ENCODE results near the gene PRM3. TPM values are rescaled to one million over a fixed set of nuclear protein-coding genes. Genes with fewer than 3 reads are reported as not detected.

Gene PRM3
- total and polyA plus RNA-seq, 2 of the 8 experiments (the other 6 are each of a cell fraction or from before 2014, with no cell fraction given), result not detected

DNA sequence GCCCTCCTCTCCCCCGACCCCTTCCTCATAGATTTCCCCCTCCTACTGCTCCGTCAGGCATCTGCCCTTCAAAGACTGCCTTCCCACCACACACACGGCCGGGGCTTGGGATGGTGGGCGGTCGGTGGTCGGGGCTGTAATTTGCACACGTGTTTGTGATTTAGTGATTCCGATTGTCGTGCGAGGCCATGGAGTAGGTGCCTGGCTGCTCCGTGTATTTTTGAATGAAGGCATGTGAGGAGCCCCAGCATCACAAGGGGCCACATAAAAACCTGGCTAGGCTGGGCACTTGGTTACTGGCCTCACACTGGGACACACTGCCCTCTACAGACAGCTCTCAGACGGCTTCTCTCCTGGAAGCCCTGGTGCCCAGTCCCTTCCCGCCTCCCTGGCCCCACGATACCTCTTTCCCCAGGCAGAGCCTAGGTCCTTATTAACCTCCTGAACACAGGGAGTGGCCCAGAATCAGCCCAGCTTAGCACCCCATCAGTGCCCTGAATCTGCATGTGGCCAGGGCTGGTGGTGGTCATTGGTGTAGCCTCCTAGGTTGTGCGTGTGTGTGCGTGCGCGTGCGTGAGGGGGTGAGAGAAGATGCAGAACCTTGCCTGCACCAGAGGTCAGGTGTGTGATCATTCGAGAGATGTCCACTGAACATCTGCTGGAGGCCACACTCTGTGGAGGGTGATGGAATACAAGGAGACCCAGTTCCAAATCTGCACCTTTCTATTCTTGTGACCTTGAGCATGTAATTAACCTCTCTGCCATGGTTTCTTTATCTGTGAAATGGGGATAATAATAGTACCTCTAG is 16.1 kb downstream of the PRM3 start:
- Histone ChIP-seq H3K79me1 (ENCODE audit: low read depth, low read length) (peaks cover 4% of the 10 kb centered on the region; the same call in 1 of the 2 replicates), H3K56ac (replicated peaks; ENCODE audit: insufficient read length, low read depth, low read length) (peak overlapping the region; percentile 32), H3K4me1 (replicated peaks in 1 of 4; ENCODE audit: control insufficient read depth in 3 of 4, insufficient read depth in 4 of 4, low read length in 3 of 4) (peaks cover 0 to 22% (median 8%) of the 10 kb centered on the region in 4 experiments; a peak in 5 of 7 replicates), H2AK5ac (ENCODE audit: low read depth, low read length) (no peak overlapping the region), H2BK15ac (ENCODE audit: low read length) (no peak overlapping the region), H2BK120ac (replicated peaks; ENCODE audit: low read depth, low read length) (peak overlapping the region; percentile 69), H3K4ac (replicated peaks; ENCODE audit: insufficient read length, low read depth, low read length) (peak overlapping the region; percentile 87), H2BK5ac (ENCODE audit: low read depth, low read length) (peak overlapping the region; percentile 27; the same call in 1 of the 2 replicates), H4K91ac (replicated peaks; ENCODE audit: insufficient read length, low read length) (peak overlapping the region; percentile 94), H2AFZ (ENCODE audit: low read length) (peak overlapping the region; percentile 60; the same call in 1 of the 2 replicates), H3K9me3 (ENCODE audit: insufficient read depth in 2 of 2, low read depth in 1 of 2, low read length in 1 of 2) (no peaks in the 10 kb centered on the region), H4K20me1 (replicated peaks in 1 of 2; ENCODE audit: control insufficient read depth in 1 of 2, insufficient read depth in 2 of 2, low read length in 2 of 2) (peaks cover 8 to 20% of the 10 kb centered on the region in 2 experiments), H3K9ac (replicated peaks in 1 of 4; ENCODE audit: extremely low read depth in 1 of 4, low read depth in 3 of 4, low read length in 3 of 4) (0 out of 7 replicates have a peak overlapping the region, but pooled peaks of 1 of the 4 experiments have one; percentile 8), H3K4me2 (ENCODE audit: insufficient read depth in 1 of 2, low read depth in 2 of 2, low read length in 2 of 2) (peak overlapping the region; percentile 36 to 96), H3K4me3 (ENCODE audit: extremely low read depth in 1 of 4, insufficient read depth in 2 of 4, low read depth in 3 of 4, low read length in 4 of 4) (peak overlapping the region; percentile 61 to 97 (median 69)), H4K8ac (ENCODE audit: extremely low read depth, insufficient read depth, low read length) (0 out of 2 replicates have a peak overlapping the region, but pooled peaks have one; percentile 31), H3K14ac (ENCODE audit: insufficient read length) (no peak overlapping the region), H3K23me2 (ENCODE audit: low read depth, low read length) (peaks cover 13% of the 10 kb centered on the region), H3K27ac (ENCODE audit: low read depth, low read length) (no peak overlapping the region), H2BK12ac (ENCODE audit: low read depth, low read length) (peak overlapping the region; percentile 82; the same call in 1 of the 2 replicates), H2BK20ac (ENCODE audit: low read length) (peak overlapping the region; percentile 55; the same call in 1 of the 2 replicates), H3K79me2 (ENCODE audit: control insufficient read depth in 1 of 2, insufficient read depth in 2 of 2, low read length in 2 of 2) (peaks cover 0 to 28% of the 10 kb centered on the region in 2 experiments; a peak in 2 of 4 replicates), H4K5ac (ENCODE audit: insufficient read length, low read depth, low read length) (no peak overlapping the region), H3K27me3 (replicated peaks in 1 of 4; ENCODE audit: control insufficient read depth in 3 of 4, extremely low read depth in 1 of 4, insufficient read depth in 3 of 4, low read length in 3 of 4) (no peaks in the 10 kb centered on the region; a peak in 2 of 7 replicates), H3K18ac (ENCODE audit: extremely low read depth, low read length) (peak overlapping the region; percentile 72), H3K23ac (ENCODE audit: insufficient read length) (no peak overlapping the region), H3K36me3 (ENCODE audit: control insufficient read depth in 2 of 4, insufficient read depth in 4 of 4, low read length in 3 of 4) (peaks cover 0 to 8% (median 5%) of the 10 kb centered on the region in 4 experiments; a peak in 5 of 8 replicates)
- 29% methylated on average over 21 of the region's 21 CpGs; no CpG with 5 or more reads in 1 of the 2 experiments for WGBS, 2 experiments (ENCODE audit: extremely low coverage in 1 of 2, insufficient coverage in 1 of 2, insufficient read length in 1 of 2, insufficient replicate concordance in 2 of 2, low coverage in 1 of 2, low lambda C conversion rate in 2 of 2, missing lambda C conversion rate in 1 of 2)
- FAIRE-seq (no peak), DNase-seq (ENCODE audit: low read depth in 1 of 2, low spot score in 2 of 2) (peak in 1 of 2 experiments; percentile 81)
- ChIA-PET POLR2A (ENCODE audit: partially characterized antibody) (interaction anchor here (0.9 to 4.6 kb wide), 21 partner anchors 11 to 292 kb away, joined by 3 to 32 read pairs (median 10); partner anchors contain the start of genes PRM3 and TNP2), CTCF (ENCODE audit: partially characterized antibody) (interaction anchor here (0.6 to 6.8 kb wide), 36 partner anchors 10 to 450 kb away, joined by 3 to 79 read pairs (median 5); partner anchors contain the start of genes PRM3 and TNP2)
- TF ChIP-seq KDM4A (IDR thresholded peaks at IDR 0.05; ENCODE audit: low read depth, low read length, severe bottlenecking), result peak; percentile 5
- no peak for TF ChIP-seq TBP (IDR thresholded peaks at IDR 0.05; ENCODE audit: low read depth, low read length)
- no peak for TF ChIP-seq POLR2AphosphoS5 (IDR thresholded peaks at IDR 0.05; ENCODE audit: low read depth, low read length)
- TF ChIP-seq GABPA (IDR thresholded peaks at IDR 0.05; ENCODE audit: borderline replicate concordance, insufficient read depth, low read length), result peak; percentile 71; the same call in 1 of the 2 replicates
- no peak for TF ChIP-seq SP2 (IDR thresholded peaks at IDR 0.05; ENCODE audit: low read length)
- TF ChIP-seq, protein P1, sequence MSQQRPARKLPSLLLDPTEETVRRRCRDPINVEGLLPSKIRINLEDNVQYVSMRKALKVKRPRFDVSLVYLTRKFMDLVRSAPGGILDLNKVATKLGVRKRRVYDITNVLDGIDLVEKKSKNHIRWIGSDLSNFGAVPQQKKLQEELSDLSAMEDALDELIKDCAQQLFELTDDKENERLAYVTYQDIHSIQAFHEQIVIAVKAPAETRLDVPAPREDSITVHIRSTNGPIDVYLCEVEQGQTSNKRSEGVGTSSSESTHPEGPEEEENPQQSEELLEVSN (IDR thresholded peaks at IDR 0.05), result peak; percentile 87
- TF ChIP-seq YY1 (IDR thresholded peaks at IDR 0.05; ENCODE audit: low read depth, low read length), result peak; percentile 7; the same call in 1 of the 2 replicates
- peak; percentile 43 to 57; a peak in 1 of 4 replicates for TF ChIP-seq SIN3A (conservative IDR thresholded peaks at IDR 0.05 in 1 of 2, IDR thresholded peaks at IDR 0.05 in 1 of 2; ENCODE audit: low read depth in 1 of 2, low read length in 2 of 2)
- TF ChIP-seq MAFK (IDR thresholded peaks at IDR 0.05; ENCODE audit: low read depth, low read length), result no peak
